Hypothalamus (tissue), 51 donors: ENCODE measurements around the gene NRG3.

Experiments used
- DNase-seq, 51 donors: peaks; one replicate each; lab custom pipeline; 2025; lab: John Stamatoyannopoulos, UW

The NRG3 gene

DNA sequence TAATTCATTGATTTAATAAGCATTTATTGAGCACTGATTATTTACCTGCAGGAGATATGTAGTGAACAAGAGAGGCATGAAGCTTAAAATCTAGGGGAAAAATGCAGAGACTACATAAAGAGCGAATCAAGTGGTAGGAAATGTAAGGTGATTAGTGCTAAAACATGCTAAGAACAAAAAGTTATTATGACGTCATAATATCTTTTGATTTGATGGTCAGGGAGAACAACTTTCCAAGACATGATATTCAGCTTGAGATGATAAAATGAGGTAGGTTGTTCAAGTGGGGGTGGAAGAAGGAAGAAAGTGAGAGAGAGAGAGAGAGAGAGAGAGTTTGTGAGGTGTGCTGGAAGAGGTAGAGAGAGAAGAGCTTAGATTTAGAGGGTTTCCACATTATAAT lies 317.7 kb downstream of the NRG3 start:
- no peak for DNase-seq

DNA sequence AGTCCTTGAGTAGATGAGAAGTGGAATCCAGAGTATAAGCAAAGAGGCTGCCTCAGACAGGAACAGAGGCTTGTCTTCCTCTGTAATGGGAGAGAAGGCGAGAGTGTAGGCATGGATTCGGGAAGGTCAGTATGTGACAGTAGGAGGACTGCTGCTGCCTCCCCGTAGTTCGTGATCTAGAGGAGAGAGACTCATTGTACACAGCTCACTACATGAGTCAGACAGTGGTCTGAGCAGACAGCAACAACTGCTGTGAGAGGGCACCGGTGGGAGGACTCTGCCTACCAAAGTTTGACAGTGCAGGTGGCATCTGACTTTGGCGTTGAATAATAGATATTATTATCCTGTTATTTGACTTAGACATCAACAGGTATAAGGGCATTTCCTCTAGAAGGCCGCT lies 319.4 kb downstream of the NRG3 start:
- peak in 1 of 51 donors; percentile 19 for DNase-seq

DNA sequence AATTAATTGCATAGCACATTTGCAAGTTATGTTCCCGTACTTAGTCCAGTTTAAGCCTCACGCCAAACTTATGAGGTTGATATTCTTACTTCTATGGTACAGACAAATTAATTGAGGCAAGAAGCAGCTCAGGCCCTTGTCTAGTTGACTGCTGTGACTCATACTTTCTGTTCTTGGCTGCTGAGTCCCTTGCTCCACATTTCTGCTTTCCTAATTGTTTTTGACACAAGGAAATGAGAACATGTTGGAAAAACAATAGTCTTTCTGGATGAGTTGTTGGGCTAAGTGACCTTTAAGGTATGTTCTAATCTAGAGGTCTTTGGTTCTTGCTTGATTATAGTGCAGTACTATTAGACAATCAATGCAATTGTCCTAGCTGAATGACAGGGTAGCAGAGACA lies 331.8 kb downstream of the NRG3 start:
- DNase-seq, result no peak

DNA sequence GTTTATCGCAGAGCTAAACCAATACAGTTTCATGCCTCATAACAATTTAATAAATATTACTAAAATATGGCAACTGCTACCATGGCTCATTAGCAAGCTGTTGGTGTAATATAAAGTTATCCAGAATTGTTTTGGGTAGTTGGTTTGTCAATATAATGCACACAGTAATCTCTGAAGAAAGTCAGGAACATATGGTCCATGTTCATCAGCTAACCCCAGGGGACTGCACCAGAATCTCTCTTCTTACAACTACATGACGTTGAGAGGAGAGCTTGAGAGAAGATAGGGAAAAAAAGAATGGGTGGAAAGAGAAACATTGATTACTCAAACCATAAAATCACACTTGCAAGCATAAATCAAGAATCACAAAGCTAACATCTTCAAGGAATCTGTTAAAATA lies 333.7 kb downstream of the NRG3 start:
- DNase-seq, result no peak

DNA sequence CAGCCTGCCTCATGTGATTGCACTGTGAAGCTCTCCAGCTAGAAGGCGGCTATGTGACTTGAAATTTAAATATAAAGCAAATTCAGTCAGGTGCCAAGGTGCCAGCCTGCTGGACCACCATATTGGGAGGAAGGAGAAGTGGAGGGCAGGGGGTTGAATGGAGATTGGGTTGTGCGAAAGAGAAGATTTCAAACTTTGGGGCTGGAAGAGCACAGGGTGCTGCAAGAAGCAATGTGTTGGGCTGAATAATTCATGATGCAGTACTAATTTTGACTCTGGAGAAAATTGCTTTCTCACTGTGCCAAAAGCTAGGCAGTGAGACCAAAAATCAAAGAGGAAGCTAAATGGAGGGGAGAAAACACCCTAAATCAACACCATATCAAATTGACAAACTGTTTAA lies 335.3 kb downstream of the NRG3 start:
- DNase-seq, result peak in 13 of 51 donors; percentile 1 to 36 (median 18)

DNA sequence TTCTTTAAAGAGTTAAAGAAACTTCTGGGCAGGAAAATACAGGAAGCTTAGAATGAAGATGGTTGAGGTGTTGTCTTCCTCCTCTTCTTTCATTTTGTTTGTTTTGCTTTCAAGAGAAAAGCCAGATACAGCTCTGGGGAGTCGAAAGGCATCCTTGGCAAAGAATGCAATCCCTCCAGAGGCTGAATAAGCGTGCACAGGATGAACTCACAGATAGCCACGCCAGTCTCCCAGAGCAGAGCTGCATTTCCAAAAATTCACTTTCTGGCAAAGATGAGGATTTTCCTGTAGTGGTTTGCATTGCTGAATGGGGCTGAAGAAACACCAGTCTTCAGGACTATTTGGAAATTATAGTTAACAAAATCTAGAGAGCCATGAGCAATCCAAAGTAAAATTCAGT lies 336.4 kb downstream of the NRG3 start:
- no peak for DNase-seq

DNA sequence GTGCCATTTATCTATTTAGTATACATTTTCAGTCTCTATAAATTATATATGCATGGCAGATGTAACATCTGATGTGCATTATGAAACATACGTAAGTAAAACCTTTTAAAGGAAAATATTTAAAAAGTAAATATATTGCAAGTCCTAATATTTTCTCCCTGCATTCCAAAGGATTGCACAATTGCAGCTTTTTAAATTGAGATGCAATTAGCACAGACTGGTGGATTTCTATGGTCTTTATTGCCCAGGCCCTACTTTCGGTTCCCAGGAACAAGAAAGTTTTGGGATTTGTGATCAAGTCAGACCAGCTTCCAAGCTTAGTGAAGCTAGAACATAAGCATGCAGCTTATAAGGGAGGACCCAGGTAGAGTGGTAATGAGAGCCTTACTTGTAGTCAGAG lies 337.8 kb downstream of the NRG3 start:
- no peak for DNase-seq

DNA sequence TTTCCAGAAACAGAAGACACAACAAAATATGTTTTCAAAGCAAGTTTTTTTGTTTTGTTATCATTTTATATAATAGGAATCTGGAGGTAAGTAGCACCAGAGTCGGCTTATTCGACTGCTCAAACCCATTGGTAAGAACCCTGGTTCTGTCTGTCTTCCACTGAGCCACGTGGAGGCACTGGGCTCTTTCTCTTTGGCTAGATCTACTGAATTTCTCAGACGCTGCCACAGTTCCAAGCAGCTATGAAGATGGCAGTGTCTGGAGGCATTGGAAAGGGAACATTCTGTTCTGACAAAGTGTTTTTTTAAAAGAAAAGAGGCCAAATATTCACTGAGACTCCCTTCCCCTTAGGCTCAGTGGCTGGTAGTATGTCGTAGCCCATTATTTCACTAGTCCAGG lies 338.8 kb downstream of the NRG3 start:
- peak in 13 of 51 donors; percentile 10 to 52 (median 21) for DNase-seq

DNA sequence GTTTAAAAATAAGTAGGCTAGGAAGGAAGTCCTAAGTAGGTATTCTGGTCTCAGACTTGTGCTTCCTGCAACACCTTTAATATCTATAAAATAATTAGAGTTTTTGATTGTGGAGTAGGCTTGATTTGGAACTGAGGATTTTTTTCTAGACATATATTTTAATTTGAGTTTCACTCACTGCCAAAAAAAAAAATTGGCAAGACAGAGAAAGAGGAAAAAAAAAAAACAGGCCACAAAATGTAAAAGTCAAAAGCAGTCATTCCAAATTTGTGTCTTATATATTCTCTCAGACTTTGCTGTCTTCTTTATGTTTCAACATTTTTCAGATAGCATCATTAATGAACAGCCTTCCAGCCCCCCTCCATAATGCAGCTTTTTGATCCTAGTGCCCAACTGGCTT lies 346.1 kb downstream of the NRG3 start:
- no peak for DNase-seq

DNA sequence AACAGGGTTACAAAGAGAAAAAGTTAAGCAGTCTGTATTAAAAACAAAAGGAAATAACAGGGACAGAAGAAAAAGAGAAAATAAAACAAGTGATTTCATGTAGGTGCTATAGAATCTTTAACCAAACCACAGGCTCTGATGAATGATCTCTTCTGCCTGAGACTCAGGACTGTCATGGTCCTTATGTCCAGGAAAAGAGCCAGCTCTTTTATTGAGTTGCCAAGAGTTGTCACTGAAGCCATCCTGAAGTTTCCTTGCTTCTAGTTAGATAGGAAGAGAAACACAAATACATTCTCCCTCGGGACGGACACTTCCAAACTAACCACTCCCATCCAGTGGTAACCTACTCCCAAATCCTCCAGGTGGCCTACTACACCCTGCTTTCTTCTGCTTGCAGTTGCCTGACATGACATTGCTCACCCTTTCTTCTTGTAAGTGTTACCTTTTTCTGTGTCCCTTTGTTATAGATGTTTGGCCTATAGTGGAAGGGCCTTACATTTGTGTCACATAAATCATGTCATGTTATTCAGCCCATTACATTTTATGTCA lies 346.7 kb downstream of the NRG3 start:
- no peak for DNase-seq

DNA sequence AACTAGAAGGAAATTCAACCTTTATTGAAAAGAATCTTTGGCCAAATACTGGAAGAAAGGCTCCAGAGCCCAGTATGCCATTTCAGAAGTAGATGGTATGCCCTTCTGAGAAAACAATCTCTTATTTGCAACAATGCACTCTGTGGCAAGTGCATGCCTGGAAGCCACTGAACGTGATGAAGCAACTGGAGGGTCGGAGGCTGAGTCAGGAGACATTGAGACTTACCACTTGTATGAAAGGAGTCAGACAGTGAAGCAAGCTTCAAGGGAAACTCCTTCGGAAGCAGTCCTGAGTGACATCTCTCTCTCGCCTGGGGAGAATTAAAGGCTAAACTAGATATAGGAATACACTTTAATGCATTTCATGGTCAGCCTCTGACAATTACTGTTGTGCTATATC lies 353.7 kb downstream of the NRG3 start:
- DNase-seq, result no peak

DNA sequence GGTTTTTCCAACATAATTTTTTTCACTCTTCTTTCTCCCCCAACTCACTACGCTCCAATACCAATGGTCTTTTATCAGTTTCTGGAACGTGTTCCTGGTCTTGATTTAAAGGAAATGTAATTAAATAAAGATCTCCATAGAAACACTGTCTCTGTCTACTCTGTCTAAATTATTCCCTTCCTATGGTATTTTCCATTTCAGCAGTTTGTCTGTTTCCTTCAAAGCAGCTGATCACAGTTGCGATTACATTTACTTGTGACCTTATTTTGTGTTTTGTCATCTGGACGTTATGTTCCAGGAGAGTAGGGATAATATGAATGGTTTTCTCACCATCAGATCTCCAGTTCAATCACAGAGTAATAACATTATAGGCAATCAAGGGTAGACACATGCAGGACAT lies 359.2 kb downstream of the NRG3 start:
- no peak for DNase-seq

DNA sequence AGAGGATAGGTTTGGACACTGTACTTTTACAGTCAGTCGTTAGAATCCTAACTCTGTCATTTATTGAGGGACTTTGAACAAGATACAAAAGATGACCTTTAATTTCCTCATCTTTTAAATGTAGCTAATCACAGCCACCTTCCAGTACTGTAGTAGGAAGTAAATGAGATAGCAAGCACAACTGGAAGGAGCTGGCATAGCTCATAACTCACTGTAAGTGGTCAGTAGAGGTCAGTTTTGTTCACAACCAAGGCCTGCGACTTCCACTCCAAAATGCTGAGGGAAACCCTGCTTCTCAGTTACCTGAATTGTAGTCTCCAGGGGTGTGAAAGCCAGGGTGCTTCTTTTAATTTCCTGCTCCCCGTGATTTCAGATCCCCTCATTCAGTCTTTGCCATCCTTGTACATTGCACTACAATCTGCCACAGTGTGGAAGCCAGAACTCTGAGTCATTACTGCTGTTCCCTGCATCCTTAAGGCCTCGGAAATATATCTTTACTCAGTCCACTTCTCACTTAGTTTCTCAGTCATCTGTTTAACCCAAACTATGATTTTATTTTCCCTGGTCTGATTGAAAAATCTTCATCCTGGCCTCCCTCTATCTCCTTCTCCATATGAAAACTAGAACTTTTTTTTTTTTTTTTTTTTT lies 361.2 kb downstream of the NRG3 start:
- no peak for DNase-seq

DNA sequence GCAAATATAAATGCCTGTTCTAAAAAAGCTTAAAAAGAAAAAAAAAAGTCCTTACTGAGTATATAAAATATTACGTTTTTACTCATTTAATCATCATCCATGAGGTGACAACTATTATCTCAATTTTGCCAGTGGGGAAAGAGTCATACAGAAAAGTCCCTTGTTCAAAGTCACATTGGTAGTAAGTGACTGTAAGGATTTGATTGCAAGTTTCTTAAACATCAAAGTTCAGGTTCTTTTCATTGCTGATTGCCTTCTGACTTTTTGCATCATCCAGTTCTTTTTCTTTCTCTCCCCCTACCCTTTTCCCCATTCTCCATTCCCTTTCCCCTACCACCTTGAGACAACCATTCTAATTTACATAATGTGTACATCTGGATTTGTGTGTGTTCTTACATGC lies 363.3 kb downstream of the NRG3 start:
- no peak for DNase-seq

DNA sequence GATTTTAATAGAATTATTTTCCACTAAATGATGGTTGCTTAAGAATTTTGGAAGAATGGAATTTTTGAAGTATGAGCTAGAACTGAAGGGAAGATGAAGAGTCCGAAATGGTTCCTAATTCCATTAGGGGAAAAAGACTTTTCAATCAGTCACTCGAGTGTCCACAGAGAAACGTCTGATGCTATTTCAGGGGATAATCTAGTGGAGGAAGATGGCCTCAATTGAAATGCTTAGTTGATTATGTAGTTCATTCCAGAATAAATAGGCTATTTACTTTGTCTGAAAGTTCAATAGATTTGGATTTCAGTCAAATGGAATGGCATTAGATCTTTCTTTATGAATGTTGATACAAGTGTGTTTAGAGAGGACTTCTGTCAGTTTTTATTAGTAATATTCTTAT lies 365.4 kb downstream of the NRG3 start:
- no peak for DNase-seq

DNA sequence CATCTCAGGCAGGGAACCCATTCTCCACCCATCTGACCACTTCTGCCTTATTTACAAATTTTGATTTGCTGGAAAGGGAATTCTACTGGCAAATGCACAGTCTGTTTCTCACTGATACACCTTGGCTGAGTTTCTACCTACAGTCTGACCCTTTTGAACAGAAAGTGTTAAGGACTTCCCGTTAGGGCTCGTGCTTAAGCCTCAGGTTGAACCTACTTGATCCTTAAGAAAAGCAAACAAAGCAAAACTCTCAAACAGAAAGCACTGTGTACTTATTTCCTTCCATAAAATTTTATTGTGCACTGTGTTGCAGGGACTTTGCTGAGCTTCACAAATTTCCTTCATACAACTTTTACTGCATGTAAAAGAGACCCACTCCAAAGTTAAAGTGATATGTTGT lies 367.8 kb downstream of the NRG3 start:
- DNase-seq, result no peak

DNA sequence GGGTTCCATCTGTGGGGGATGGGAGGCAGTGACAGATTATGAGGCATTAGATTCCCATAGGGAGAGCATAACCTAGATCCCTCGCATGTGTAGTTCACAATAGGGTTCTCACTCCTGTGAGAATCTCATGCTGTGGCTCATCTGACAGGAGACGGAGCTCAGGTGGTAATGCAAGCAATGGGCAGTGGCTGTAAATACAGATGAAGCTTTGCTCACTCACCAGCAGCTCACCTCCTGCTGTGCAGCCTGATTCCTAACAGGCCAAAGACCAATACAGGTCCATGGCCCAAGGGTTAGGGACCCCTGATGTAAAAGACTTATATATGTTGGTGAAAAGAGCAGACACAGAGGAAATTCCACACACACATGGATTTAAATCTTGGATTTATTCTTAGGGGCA lies 370.2 kb downstream of the NRG3 start:
- DNase-seq, result no peak

DNA sequence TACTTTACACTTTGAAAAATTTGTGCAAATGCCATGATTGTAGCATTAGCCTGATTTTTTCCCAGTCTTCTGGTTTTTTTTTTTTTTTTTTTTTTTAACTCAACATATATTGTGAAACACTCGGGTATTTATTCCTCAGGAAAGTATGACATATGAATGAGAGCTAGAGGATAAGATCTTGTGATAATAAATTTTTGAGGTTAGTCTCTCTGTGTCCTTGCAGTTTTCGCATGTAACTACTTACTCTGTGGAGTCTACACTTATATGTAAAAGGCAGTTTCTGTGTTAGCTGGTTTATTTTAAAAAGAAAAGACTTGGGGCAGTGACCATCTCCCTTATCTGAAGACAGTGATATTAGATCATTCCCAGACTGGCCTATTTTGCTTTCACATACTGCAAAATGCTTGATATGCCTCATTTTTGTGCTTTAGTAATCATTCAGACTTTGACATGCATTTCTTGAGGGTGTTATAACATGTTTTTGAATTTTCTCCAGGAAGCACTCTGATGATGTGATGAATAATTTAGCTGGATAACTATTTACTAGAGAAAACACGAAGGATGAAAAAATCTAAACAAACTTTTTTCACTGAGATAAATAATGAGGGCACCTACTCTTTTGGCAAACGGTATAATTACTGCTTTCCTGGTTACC lies 371.0 kb downstream of the NRG3 start:
- DNase-seq, result no peak

DNA sequence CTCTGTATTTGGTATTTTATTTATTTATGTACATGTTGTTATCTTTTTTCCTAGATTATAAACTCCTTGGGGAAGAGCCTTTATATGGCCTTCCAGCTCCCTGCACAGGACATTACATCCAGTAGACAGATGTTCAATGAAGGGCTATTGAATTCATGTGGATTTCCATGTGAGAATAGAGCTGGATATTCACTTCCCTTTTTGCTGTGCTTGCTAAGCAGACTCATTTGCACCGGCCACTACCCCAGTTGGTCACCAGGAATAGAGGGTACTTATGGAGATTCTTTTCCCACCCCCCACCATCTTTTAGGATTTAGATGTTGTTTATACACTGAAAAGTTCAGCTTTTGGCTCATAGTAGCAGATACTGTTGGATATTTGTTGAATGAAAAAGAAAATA lies 374.1 kb downstream of the NRG3 start:
- no peak for DNase-seq

DNA sequence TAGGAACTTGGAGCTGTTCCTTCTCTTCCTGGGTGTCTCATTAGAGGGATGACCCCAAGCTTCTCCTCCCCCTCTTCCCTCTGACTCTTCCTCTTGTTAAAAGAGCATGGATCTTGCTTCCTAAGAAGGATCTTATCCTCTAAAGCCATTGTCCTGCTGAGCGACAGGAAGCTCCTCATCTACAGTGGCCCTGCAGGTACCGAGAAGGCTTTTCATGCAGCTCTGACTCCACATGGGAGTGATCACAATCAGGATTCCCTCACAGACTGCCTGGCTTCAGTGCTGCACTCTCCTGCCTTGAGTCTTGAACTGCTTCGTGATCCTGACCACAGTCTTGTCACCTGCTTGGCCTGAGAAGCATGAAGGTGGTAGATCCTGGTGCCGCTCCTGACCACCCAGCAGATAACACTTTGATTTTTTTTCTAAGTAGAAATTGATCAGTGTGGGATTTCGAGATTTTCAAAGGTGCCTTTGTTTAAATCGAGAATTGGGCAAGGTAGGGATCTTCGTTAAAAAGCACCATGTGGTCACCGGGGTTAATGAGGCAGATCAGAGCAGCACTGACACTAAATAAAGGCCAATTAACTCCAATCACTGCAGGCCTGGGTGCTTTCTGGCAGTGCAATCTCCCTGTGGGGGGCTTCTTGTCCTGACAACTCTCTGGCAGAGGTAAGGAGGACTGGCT lies 376.4 kb downstream of the NRG3 start:
- DNase-seq, result no peak

DNA sequence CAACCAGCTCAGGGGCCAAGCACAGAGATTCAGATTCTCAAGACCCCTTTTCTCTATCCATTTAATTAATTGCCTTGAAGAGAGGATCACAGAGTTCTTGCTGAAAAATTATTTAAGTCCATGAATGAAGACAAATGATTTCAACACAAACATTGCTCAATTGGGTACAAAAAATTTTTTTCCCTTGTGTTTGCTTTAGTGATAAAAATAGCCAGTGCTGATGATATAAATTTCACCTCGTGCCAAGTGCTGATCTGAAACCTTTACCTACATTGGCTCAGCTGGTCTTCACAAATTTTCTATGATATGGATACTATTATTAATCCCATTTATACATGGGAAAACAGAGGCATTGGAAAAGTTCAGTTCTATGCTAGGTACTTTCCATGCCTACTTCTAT lies 377.1 kb downstream of the NRG3 start:
- no peak for DNase-seq

DNA sequence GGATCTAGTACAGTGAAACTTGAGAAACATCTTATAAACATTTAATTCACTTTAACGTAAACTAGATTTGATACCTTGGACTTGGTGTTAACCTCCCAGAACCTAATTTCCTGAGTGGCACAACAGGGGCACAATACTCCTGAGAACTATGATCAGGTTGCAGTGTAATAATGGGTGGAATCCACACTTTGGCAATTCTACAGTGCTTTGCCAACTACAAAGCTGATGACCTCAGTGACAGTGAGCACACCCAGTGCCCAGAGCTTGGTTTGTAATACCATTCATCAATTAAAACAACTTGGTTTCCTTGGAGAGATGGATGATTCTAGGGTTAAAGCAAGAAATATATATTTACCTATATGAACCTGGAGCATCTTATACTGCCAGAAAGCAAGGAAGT lies 379.2 kb downstream of the NRG3 start:
- DNase-seq, result no peak
